NCI-H2227 treated with DMSO at 0.1 percent for 48 hours (cell line): ENCODE data around the gene LAIR1.
"Not testable (repeated sequence)": the region's sequence is repeated elsewhere in the genome, so short reads cannot be mapped to it uniquely, and the experiment has no call there.

Experiments
- DNase-seq: peaks from one replicate; lab custom pipeline; 2025; lab: John Stamatoyannopoulos, UW

LAIR1 gene, protein sequence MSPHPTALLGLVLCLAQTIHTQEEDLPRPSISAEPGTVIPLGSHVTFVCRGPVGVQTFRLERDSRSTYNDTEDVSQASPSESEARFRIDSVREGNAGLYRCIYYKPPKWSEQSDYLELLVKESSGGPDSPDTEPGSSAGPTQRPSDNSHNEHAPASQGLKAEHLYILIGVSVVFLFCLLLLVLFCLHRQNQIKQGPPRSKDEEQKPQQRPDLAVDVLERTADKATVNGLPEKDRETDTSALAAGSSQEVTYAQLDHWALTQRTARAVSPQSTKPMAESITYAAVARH

GRCh38 chr19:54364775-54365257, at the start of gene LAIR1:
Gene LAIR1, minus strand, starts transcription at chr19:54364931. Its CDS starts 127 bp downstream, at chr19:54364804.
- no peak for DNase-seq

DNA sequence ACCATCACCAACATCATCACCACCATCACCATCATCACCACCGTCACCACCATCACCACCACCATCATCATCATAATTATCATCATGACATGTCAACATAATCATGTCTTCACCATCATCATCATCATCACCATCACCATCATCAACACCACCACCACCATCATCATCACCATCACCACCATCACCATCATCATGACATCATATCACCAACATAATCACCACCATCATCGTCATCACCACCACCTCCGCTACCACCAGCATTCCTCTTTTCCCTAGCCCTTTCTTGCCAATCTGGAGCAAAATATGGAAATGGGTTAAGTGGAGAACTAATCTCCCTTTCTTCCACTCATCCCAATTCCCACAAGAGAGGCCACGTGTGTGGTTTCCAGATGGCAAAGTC, 49.4 kb upstream of the LAIR1 start:
- no peak for DNase-seq

DNA sequence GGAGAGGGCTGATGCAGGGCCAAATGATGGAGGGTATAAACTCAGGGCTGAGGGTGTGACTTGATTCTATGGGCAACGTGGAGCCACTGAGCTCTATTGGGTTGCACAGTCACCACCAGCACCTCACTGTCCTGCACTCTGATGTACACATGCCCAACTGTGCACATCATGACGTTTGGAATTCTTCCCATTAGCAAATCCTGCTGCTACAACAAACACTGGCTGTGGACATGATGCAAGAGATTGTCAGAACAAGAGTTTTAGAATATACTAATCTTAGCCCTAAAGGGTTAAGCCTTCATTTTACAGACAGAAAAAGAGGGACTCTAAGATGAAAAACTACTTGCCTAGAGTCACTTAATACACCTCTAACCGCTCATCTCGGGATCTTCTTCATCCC, 48.1 kb upstream of the LAIR1 start:
- DNase-seq = no peak

GRCh38 chr19:54411033-54411432, 46.3 kb upstream of the LAIR1 start:
- DNase-seq = no peak

GRCh38 chr19:54408456-54409026, 43.8 kb upstream of the LAIR1 start:
- DNase-seq = no peak

- no peak for DNase-seq
Measured at GRCh38 chr19:54407780-54408179, 43.0 kb upstream of the LAIR1 start.

GRCh38 chr19:54405628-54406027, 40.9 kb upstream of the LAIR1 start:
- no peak for DNase-seq

GRCh38 chr19:54403054-54403453, 38.3 kb upstream of the LAIR1 start:
- DNase-seq = no peak

- DNase-seq = no peak
Measured at GRCh38 chr19:54400913-54401312, 36.2 kb upstream of the LAIR1 start.

DNA sequence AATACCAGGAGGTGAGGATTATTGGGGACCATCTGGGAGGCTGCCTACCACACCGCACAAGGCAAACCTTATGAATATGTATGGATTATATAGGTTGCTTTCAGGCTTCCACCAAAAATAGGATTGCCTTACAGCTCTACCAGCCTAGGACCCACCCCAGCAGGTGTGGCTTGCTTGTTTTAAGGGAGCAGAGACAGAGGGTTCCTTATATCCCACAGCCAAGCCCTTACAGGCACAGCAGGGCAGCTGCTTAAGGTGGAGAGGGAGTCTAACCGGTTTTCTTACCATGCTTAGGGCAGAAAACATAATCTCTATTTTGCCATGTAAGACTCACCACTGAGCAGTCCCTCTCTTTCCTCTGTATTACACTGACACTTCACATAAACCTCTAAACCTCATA, 34.5 kb upstream of the LAIR1 start:
- no peak for DNase-seq

GRCh38 chr19:54395685-54396084, 31.0 kb upstream of the LAIR1 start:
- no peak for DNase-seq

DNA sequence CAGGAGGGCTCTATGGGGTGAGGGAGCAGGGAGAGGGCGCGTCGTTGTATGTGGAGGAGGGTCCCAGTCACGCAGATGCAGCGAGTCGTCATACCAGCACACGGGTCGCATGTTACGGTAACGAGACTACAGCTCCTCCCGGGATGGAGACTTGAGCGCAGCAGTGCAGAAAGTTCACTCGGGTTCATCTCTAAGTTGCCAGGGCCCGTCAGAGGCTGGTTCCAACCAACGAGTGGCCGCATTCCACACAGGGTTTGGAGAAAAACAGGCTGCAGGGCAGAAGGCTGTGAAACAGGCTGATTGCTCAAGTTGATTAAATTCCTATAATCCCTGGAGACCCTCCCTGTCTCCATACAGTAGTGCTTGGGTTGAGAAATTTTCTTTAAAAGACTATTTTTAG, 28.6 kb upstream of the LAIR1 start:
- DNase-seq = no peak

GRCh38 chr19:54392105-54392504, 27.4 kb upstream of the LAIR1 start:
- DNase-seq = peak; percentile 100

- DNase-seq = peak; percentile 91
Measured at GRCh38 chr19:54391589-54392061, 26.9 kb upstream of the LAIR1 start.

- peak; percentile 86 for DNase-seq
Measured at GRCh38 chr19:54390942-54391577, 26.3 kb upstream of the LAIR1 start.

GRCh38 chr19:54389553-54389952, 24.8 kb upstream of the LAIR1 start:
- DNase-seq = no peak

DNA sequence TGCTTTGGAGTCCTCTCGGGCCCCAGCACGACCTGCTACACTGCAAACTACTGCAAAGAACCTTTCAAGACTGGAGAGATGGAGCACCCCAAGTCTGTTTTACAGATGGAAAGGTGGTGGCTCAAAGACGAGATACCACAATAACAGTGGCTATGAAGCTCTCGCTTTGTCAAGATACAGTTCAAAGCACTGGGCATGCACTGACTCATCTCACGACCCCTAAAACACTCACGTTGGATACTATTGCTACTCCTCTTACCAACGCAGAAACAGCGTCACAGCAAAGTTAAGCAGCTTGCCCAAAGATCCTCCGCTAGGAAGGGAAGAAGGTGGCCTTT, 24.0 kb upstream of the LAIR1 start:
- no peak for DNase-seq

DNA sequence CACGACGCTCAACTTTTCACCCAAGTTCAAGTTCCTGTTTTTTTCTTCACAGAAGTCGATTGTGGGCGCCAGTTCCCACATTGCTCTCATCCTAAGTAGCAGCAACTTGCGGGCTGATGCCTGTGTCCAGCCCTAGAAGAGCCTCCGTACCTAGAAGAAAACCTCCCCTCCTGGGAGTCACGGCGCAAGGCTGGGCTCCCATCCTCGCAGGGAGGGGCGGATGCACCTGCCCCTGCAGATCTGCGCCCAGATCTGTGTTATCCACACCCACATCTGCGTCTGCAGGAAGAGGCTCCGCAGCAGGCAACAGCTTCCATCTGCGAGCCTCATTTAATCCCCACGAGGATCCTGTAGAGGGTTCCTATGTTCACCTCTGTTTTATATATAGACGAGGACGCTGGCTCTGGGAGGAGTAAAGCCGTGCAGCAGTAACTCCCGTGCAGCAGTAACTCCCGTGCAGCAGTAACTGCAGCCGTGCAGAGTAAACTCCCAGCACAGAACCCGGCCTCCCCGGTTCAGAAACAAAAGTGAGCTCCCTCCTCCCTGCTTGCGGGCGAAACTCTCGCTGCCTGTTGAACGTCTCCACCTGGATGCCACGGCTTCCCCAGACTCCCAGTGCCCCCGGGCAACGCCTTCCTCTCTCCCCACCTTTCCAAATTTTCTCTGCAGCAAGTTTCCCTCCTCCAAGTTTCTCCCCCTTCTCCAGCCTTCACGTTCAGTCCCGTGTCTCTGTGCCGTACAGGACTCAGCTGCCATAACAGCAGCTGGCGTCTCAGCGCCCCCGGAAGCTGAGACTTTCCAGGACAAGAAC, 23.5 kb upstream of the LAIR1 start:
- DNase-seq = no peak

DNA sequence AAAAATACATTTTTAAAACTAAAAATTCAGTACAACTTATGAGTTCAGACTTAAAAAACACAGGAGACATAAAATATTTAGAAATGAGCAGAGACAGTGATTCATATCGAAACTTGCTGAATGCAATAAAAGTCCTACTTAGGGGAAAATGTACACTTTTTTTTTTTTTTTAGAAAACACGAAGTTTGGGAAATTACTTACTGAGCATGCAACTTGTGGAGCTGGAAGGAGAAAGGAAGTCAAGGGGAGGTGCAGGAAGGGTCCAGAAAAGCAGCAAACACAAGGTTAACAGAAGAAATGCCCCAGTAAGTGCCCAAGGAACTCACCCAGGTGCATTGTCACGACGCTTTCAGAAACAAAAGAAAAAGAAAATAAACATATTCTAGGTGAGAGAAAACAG, 18.6 kb upstream of the LAIR1 start:
- DNase-seq = no peak

DNA sequence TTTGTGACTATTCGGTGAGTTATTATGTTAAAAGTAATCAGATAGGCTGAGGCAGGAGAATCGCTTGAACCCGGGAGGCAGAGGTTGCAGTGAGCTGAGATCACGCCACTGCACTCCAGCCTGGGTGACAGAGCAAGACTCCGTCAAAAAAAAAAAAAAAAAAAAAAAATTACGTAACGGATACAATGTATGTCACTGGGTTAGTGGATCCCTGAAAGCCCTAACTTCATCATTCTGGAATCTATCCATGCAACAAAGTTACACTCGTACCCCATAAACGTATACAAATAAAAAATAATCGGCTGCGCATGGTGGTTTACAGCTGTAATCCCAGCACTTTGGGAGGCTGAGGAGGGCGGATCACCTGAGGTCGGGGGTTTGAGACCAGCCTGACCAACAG, 17.3 kb upstream of the LAIR1 start:
- DNase-seq = not testable (repeated sequence)

GRCh38 chr19:54380897-54381296, 16.2 kb upstream of the LAIR1 start:
- DNase-seq = no peak

DNA sequence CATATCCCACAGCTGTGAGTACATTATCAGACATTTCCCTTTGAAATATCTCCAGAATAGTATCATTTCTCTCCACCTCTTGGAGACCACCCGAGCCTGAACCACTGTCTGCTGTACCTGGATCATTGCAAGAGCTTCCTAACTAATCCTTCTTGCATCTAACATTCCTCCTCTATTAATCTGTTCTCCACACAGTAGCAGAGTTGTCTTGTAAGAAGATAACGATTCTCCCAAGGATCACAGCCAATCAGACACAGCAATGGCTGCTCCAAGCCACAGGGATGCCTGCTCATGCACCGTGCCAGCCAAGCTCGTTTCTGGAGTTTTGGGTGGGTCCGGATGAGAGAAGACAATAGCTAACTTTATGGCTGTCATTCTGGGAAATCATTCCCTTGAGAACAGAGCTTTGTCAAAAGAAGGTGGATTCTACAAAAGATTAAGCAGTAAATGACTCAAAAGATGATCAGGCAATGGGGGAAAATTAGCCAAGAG, 14.5 kb upstream of the LAIR1 start:
- DNase-seq = no peak
